K562 (cell line): ENCODE results near the gene DPH6. TPM values are rescaled to one million over a fixed set of nuclear protein-coding genes. Genes with fewer than 3 reads are reported as not detected.

Experiments used
- ATAC-seq: fragments of 200-7000 bp; cut with Tn5 transposase; 3 replicates; pipeline ENCODE4 v1.9.1; 2020; ENCODE audit warnings: moderate library complexity
- BruUV-seq: library from RNA; stranded (reverse); fragments of 400-500 nt; replicated peaks from 2 replicates; lab custom pipeline; 2021; lab: Mats Ljungman, UMichigan
- CTCF ChIA-PET: fragments of 300-600 bp; formaldehyde crosslinking; extraction: SDS; loops from one replicate; lab custom pipeline; 2021; ENCODE audit warnings: low intra/inter-chr PET ratio; lab: Yijun Ruan, JAX
- POLR2A ChIA-PET: fragments of 300-600, 350-650 bp; sonication (Branson Sonifier 250); formaldehyde crosslinking; extraction: SDS; loops from one replicate; lab custom pipeline; 2021; ENCODE audit warnings: antibody characterized with exemption, inconsistent platforms; lab: Yijun Ruan, JAX
- DNase-seq, 4 experiments: peaks; one replicate each; pipeline versions ENCODE4 v3.0.0 to v3.0.0-alpha.2; 2011 to 2018; ENCODE audit warnings: low spot score in 3 of 4, mixed read lengths in 3 of 4; ENCODE audit errors: extremely low read depth in 1 of 4
- FAIRE-seq: peaks from 2 replicates; lab custom pipeline; 2011; peaks lifted over from hg19 to GRCh38; lab: Jason Lieb, UNC
- H2AFZ ChIP-seq: 2 replicates; pipeline ENCODE4 v1.6.0; 2011; ENCODE audit warnings: low read depth, low read length, control low read depth, inconsistent platforms
- H3K27ac ChIP-seq: fragments of 200-600 bp; 3 replicates; pipeline ENCODE4 v1.8.0; 2011; ENCODE audit warnings: low read depth, mild to moderate bottlenecking, control low read depth, inconsistent platforms, low read length, moderate library complexity, mixed read lengths; ENCODE audit errors: extremely low read depth
- H3K27me3 ChIP-seq, 2 experiments: fragments of 300-600 bp in 1 of 2; 2 replicates in 1 of 2; 3 replicates in 1 of 2; pipeline versions ENCODE4 v1.6.0 to v1.8.0; 2011; ENCODE audit warnings: inconsistent platforms in 2 of 2, low read length in 2 of 2, mild to moderate bottlenecking in 1 of 2, mixed read lengths in 1 of 2, moderate library complexity in 1 of 2; ENCODE audit not compliant: control insufficient read depth in 2 of 2, insufficient read depth in 2 of 2
- H3K36me3 ChIP-seq: fragments of 300-600 bp; 3 replicates; pipeline ENCODE4 v1.8.0; 2011; ENCODE audit warnings: mild to moderate bottlenecking, low read length, inconsistent platforms; ENCODE audit not compliant: control insufficient read depth, insufficient read depth
- H3K4me1 ChIP-seq, 2 experiments: fragments of 200-600 bp in 1 of 2; replicated peaks in 1 of 2; 2 replicates in 1 of 2; 3 replicates in 1 of 2; pipeline versions ENCODE4 v1.5.1 to v1.8.0; 2011; ENCODE audit warnings: inconsistent platforms in 2 of 2, low read length in 2 of 2, mild to moderate bottlenecking in 1 of 2, mixed read lengths in 1 of 2, moderate library complexity in 1 of 2; ENCODE audit not compliant: control insufficient read depth in 2 of 2, insufficient read depth in 2 of 2
- H3K4me2 ChIP-seq: 2 replicates; pipeline ENCODE4 v1.6.1; 2011; ENCODE audit warnings: low read length, control low read depth, inconsistent platforms, mixed read lengths; ENCODE audit not compliant: insufficient read depth
- H3K4me3 ChIP-seq: fragments of 200-600 bp; sonication (generic), shearing (Covaris generic); 2 replicates; pipeline ENCODE4 v1.5.1; 2016; ENCODE audit warnings: control low read depth, inconsistent platforms
- H3K79me2 ChIP-seq: fragments of 200-600 bp; 3 replicates; pipeline ENCODE4 v1.8.0; 2011; ENCODE audit warnings: low read length, inconsistent platforms; ENCODE audit not compliant: control insufficient read depth, insufficient read depth
- H3K9ac ChIP-seq, 2 experiments: 2 replicates each; pipeline versions ENCODE4 v1.6.0 to v1.6.1; 2011; ENCODE audit warnings: low read depth in 2 of 2, low read length in 2 of 2, control low read depth in 1 of 2, inconsistent platforms in 1 of 2, mild to moderate bottlenecking in 1 of 2, mixed read lengths in 1 of 2; ENCODE audit not compliant: insufficient read depth in 1 of 2
- H3K9me1 ChIP-seq: one replicate; pipeline ENCODE4 v1.6.0; 2011; ENCODE audit warnings: inconsistent platforms, mild to moderate bottlenecking, low read length, moderate library complexity; ENCODE audit not compliant: control insufficient read depth, insufficient read depth
- H3K9me3 ChIP-seq: replicated peaks from 2 replicates; pipeline ENCODE4 v1.5.1; 2011; ENCODE audit warnings: low read depth, low read length, inconsistent platforms; ENCODE audit not compliant: control insufficient read depth, insufficient read depth
- H4K20me1 ChIP-seq: replicated peaks from 2 replicates; pipeline ENCODE4 v1.6.1; 2011; ENCODE audit warnings: low read length, inconsistent platforms, mixed read lengths; ENCODE audit not compliant: control insufficient read depth, insufficient read depth
- BCL6 ChIP-seq: fragments of 250-450 bp; sonication (Bioruptor Pico); IDR thresholded peaks from 2 replicates; pipeline ENCODE4 v1.4.0; 2020
- CREB1 ChIP-seq, 2 experiments: sonication (generic) in 1 of 2; formaldehyde crosslinking in 1 of 2; IDR thresholded peaks; 2 replicates each; pipeline versions ENCODE4 v1.6.1 to v1.8.0; 2012 to 2022; ENCODE audit warnings: inconsistent platforms in 1 of 2, mild to moderate bottlenecking in 1 of 2, missing genetic modification reagents in 1 of 2, moderate library complexity in 1 of 2
- ETS2 ChIP-seq: IDR thresholded peaks from 2 replicates; pipeline ENCODE4 v1.6.1; 2016; ENCODE audit warnings: borderline replicate concordance, missing genetic modification characterization, mild to moderate bottlenecking, moderate library complexity, missing compliant biosample characterization; ENCODE audit not compliant: poor library complexity, severe bottlenecking
- EZH2 ChIP-seq: IDR thresholded peaks from 2 replicates; pipeline ENCODE4 v1.6.1; 2012; ENCODE audit warnings: low read depth, mild to moderate bottlenecking, inconsistent platforms, low read length, borderline replicate concordance
- FOXK1 ChIP-seq: sonication (generic); formaldehyde crosslinking; IDR thresholded peaks from 2 replicates; pipeline ENCODE4 v1.8.0; 2022; ENCODE audit warnings: missing genetic modification reagents, mild to moderate bottlenecking, borderline replicate concordance
- KLF1 ChIP-seq: fragments of 450-650 bp; IDR thresholded peaks from 2 replicates; pipeline ENCODE4 v1.6.1; 2016; ENCODE audit warnings: missing genetic modification characterization, missing compliant biosample characterization
- MEIS2 ChIP-seq: fragments of 450-650 bp; IDR thresholded peaks from 2 replicates; pipeline ENCODE4 v1.6.1; 2014; ENCODE audit warnings: mild to moderate bottlenecking; ENCODE audit not compliant: partially characterized antibody
- MTA2 ChIP-seq: fragments of 450-650 bp; IDR thresholded peaks from 2 replicates; pipeline ENCODE4 v1.6.1; 2016; ENCODE audit warnings: low read depth
- NCOA4 ChIP-seq: fragments of 450-650 bp; IDR thresholded peaks from 2 replicates; pipeline ENCODE4 v1.6.1; 2018; ENCODE audit warnings: mild to moderate bottlenecking; ENCODE audit not compliant: partially characterized antibody
- NR3C1 ChIP-seq: sonication (generic); formaldehyde crosslinking; IDR thresholded peaks from 2 replicates; pipeline ENCODE4 v1.8.1; 2022; ENCODE audit warnings: missing genetic modification reagents
- RBBP5 ChIP-seq: fragments of 200-600 bp; sonication (generic); IDR thresholded peaks from 2 replicates; pipeline ENCODE4 v1.6.1; 2012; ENCODE audit warnings: borderline replicate concordance, mild to moderate bottlenecking, low read length, control low read depth, inconsistent platforms; ENCODE audit not compliant: insufficient read depth, poor library complexity, severe bottlenecking
- SUPT5H ChIP-seq: fragments of 450-650 bp; IDR thresholded peaks from 2 replicates; pipeline ENCODE4 v1.6.1; 2016
- XRCC5 ChIP-seq: fragments of 200-400 bp; formaldehyde crosslinking; IDR thresholded peaks from 2 replicates; pipeline ENCODE4 v1.6.1; 2017; ENCODE audit warnings: low read depth, mild to moderate bottlenecking, low read length
- ZNF3 ChIP-seq: fragments of 250-450 bp; sonication (Bioruptor Pico); IDR thresholded peaks from 2 replicates; pipeline ENCODE4 v1.5.0; 2021; ENCODE audit warnings: mild to moderate bottlenecking, moderate library complexity
- ZNF766 ChIP-seq: fragments of 200-800 bp; sonication (Bioruptor generic); conservative IDR thresholded peaks from 2 replicates; pipeline ENCODE4 v1.6.1; 2016; ENCODE audit warnings: missing genetic modification characterization, missing compliant biosample characterization
- ZSCAN32 ChIP-seq: fragments of 450-650 bp; formaldehyde crosslinking; IDR thresholded peaks from 2 replicates; pipeline ENCODE4 v1.4.0; 2020; ENCODE audit warnings: mild to moderate bottlenecking, moderate library complexity
- WGBS: fragments of 100-300 bp; shearing (Covaris generic); methylation state at CpG from one replicate; pipeline ENCODE4 v1.1.6; 2016; ENCODE audit warnings: low coverage, mixed read lengths; ENCODE audit not compliant: insufficient coverage; ENCODE audit errors: missing lambda C conversion rate; 5-methylcytosine and 5-hydroxymethylcytosine counted together
- in situ Hi-C: fragments of 300-500 bp; cut with MboI; formaldehyde crosslinking; loops from 4 replicates; pipeline ENCODE4 v1.15.0; 2018; ENCODE audit warnings: inconsistent platforms, mixed read lengths
- intact Hi-C: fragments of 100-400 bp; cut with micrococcal nuclease; formaldehyde crosslinking; loops from 2 replicates; pipeline ENCODE4 v1.14.2; 2022
- polyA plus RNA-seq, 8 experiments: library from polyadenylated mRNA; depleted of rRNA in 4 of 8; stranded (reverse) in 5 of 8; unstranded in 3 of 8; fragments of >200 nt; fragmentation: Nextera tagmentation in 2 of 8; fragmentation: Illumina TruSeq in 1 of 8; extraction: Ambion mirVana in 2 of 8; extraction: Trizol in 1 of 8; gene quantifications; 2 replicates each; pipeline versions ENCODE4 v1.2.1 to v1.2.3, GENCODE V29; 2011 to 2014; ENCODE audit warnings: inconsistent platforms in 1 of 8, missing spikeins in 1 of 8
- total RNA-seq, 7 experiments: library from RNA; depleted of rRNA in 6 of 7; stranded (reverse); fragments of >200 nt in 6 of 7; fragmentation: Illumina TruSeq in 2 of 7; extraction: Trizol in 2 of 7; gene quantifications; 2 replicates each; pipeline versions ENCODE4 v1.2.1 to v1.2.3, GENCODE V29; 2011 to 2021; ENCODE audit warnings: low replicate concordance in 1 of 7
- TF ChIP-seq, protein P1 (sequence below): fragments of 250-450 bp; sonication (Bioruptor Pico); IDR thresholded peaks from 2 replicates; pipeline ENCODE4 v1.8.0; 2021; ENCODE audit warnings: moderate library complexity, mild to moderate bottlenecking, inconsistent platforms

DPH6 gene
- total and polyA plus RNA-seq, 9 of the 15 experiments (the other 6 are each of a cell fraction or from before 2014, with no cell fraction given) = 10.1 to 69.1 (median 18.8) TPM

DNA sequence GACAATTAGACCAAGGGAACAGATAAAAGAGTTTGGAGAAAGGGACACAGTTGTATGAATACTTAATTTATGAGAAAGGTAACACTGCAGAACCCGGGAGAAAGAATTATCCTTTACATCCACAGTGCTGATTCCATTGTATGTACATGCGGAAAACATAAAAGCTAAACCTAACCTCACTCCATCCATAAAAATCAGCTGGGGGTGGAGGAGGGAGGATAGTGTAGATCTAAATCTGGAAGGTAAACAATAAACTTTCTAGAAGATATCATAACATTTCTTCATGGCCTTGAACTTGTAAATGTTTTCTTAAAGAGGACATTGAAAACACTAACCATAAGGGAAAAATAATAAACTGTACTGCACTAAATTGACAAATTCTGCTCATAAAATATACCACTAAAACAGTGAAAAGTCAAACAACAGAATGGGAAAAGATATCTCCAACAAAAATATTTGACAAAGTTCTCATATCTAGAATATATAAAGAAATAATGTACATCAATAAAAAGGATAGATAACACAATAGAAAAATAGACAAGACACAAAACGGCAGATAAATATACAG is 220.5 kb downstream of the DPH6 start:
- WGBS = 33% methylated on average over 3 of the region's 3 CpGs
- no peak for FAIRE-seq
- no peaks in the 10 kb centered on the region for H3K79me2 ChIP-seq
- H3K4me1 ChIP-seq = no peaks in the 10 kb centered on the region
- H2AFZ ChIP-seq = no peak overlapping the region
- TF ChIP-seq SUPT5H = no peak
- no peak for TF ChIP-seq ZSCAN32 (CRISPR knock-in tag)
- no peak for TF ChIP-seq RBBP5
- no peak for TF ChIP-seq XRCC5
- no peak for TF ChIP-seq BCL6
- TF ChIP-seq ZNF3 (CRISPR knock-in tag) = no peak
- TF ChIP-seq MEIS2 = no peak
- no peak for TF ChIP-seq NCOA4
- TF ChIP-seq, protein P1, sequence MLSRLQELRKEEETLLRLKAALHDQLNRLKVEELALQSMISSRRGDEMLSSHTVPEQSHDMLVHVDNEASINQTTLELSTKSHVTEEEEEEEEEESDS (CRISPR knock-in tag) = no peak
- TF ChIP-seq ZNF766 (CRISPR knock-in tag) = no peak
- no peak for TF ChIP-seq CREB1 (IDR thresholded peaks at IDR 0.05)
- no peak for TF ChIP-seq CREB1 (CRISPR knock-in tag; IDR thresholded peaks at IDR 0.05)
- no peak for TF ChIP-seq EZH2
- TF ChIP-seq ETS2 = no peak
- no peak for TF ChIP-seq KLF1 (tag)
- TF ChIP-seq FOXK1 (CRISPR knock-in tag) = no peak
- TF ChIP-seq MTA2 = no peak
- no peak for TF ChIP-seq NR3C1 (CRISPR knock-in tag)
- in situ Hi-C loops (no loop called here), intact Hi-C loops (no loop called here)
- H3K27ac ChIP-seq = no peak overlapping the region
- no peak for DNase-seq
- no peak overlapping the region for H3K4me3 ChIP-seq
- no peaks in the 10 kb centered on the region for H3K27me3 ChIP-seq
- CTCF ChIA-PET = no interaction called here
- BruUV-seq = no TSS peak
- POLR2A ChIA-PET = no interaction called here
- H3K4me2 ChIP-seq = no peak overlapping the region
- no peaks in the 10 kb centered on the region for H3K36me3 ChIP-seq
- no peaks in the 10 kb centered on the region for H3K9me3 ChIP-seq
- no peaks in the 10 kb centered on the region for H4K20me1 ChIP-seq
- H3K9me1 ChIP-seq = no peaks in the 10 kb centered on the region
- ATAC-seq = no peak
- H3K9ac ChIP-seq = no peak overlapping the region
